ENCODE measurements around the gene MAP3K3.

DNA sequence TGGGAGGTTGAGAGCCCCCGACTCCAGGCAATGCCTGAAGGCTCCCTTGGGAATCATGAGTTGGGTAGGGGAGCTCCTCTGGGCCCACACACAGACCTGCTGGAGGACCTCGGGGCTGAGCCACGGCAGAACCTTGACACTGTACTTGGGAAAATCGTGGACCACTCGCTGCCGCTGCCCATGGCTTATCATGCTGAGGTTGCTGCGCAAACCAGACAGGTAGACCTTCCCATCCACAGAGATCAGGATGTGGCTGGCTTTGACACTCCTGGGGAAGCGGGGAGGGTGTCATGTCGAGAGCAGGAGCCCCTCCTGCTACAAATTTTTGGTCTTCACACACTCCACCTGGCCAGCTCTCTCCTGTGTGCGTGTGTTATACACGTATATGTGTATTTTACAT, 84.9 kb downstream of the MAP3K3 start:
- no peak for TF ChIP-seq RBM25 (IDR thresholded peaks at IDR 0.05; ENCODE audit: low read depth, low read length, severe bottlenecking)
- TF ChIP-seq, protein P1, sequence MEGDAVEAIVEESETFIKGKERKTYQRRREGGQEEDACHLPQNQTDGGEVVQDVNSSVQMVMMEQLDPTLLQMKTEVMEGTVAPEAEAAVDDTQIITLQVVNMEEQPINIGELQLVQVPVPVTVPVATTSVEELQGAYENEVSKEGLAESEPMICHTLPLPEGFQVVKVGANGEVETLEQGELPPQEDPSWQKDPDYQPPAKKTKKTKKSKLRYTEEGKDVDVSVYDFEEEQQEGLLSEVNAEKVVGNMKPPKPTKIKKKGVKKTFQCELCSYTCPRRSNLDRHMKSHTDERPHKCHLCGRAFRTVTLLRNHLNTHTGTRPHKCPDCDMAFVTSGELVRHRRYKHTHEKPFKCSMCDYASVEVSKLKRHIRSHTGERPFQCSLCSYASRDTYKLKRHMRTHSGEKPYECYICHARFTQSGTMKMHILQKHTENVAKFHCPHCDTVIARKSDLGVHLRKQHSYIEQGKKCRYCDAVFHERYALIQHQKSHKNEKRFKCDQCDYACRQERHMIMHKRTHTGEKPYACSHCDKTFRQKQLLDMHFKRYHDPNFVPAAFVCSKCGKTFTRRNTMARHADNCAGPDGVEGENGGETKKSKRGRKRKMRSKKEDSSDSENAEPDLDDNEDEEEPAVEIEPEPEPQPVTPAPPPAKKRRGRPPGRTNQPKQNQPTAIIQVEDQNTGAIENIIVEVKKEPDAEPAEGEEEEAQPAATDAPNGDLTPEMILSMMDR (IDR thresholded peaks at IDR 0.05 in 2 of 3, conservative IDR thresholded peaks at IDR 0.05 in 1 of 3; ENCODE audit: insufficient read depth in 2 of 3, low read depth in 1 of 3, low read length in 3 of 3) = no peak
- no peak for TF ChIP-seq FOSL1 (tag; conservative IDR thresholded peaks at IDR 0.05)
- TF ChIP-seq BDP1 (IDR thresholded peaks at IDR 0.05; ENCODE audit: insufficient read depth, insufficient read length) = no peak
- no peak for TF ChIP-seq CBFA2T2 (conservative IDR thresholded peaks at IDR 0.05)
- no peak for TF ChIP-seq POLR2A (conservative IDR thresholded peaks at IDR 0.05)
- TF ChIP-seq RNF2 (IDR thresholded peaks at IDR 0.05) = no peak
- no peak for TF ChIP-seq MAFK (IDR thresholded peaks at IDR 0.05; ENCODE audit: low read length)
- TF ChIP-seq EZH2 (IDR thresholded peaks at IDR 0.05; ENCODE audit: borderline replicate concordance, low read depth, low read length) = no peak
- TF ChIP-seq, protein P2, sequence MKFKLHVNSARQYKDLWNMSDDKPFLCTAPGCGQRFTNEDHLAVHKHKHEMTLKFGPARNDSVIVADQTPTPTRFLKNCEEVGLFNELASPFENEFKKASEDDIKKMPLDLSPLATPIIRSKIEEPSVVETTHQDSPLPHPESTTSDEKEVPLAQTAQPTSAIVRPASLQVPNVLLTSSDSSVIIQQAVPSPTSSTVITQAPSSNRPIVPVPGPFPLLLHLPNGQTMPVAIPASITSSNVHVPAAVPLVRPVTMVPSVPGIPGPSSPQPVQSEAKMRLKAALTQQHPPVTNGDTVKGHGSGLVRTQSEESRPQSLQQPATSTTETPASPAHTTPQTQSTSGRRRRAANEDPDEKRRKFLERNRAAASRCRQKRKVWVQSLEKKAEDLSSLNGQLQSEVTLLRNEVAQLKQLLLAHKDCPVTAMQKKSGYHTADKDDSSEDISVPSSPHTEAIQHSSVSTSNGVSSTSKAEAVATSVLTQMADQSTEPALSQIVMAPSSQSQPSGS (CRISPR knock-in tag; IDR thresholded peaks at IDR 0.05) = no peak
